Measurements from ENCODE around the gene HAGHL.
"Not testable (repeated sequence)": the region's sequence is repeated elsewhere in the genome, so short reads cannot be mapped to it uniquely, and the experiment has no call there.

Gene HAGHL

DNA sequence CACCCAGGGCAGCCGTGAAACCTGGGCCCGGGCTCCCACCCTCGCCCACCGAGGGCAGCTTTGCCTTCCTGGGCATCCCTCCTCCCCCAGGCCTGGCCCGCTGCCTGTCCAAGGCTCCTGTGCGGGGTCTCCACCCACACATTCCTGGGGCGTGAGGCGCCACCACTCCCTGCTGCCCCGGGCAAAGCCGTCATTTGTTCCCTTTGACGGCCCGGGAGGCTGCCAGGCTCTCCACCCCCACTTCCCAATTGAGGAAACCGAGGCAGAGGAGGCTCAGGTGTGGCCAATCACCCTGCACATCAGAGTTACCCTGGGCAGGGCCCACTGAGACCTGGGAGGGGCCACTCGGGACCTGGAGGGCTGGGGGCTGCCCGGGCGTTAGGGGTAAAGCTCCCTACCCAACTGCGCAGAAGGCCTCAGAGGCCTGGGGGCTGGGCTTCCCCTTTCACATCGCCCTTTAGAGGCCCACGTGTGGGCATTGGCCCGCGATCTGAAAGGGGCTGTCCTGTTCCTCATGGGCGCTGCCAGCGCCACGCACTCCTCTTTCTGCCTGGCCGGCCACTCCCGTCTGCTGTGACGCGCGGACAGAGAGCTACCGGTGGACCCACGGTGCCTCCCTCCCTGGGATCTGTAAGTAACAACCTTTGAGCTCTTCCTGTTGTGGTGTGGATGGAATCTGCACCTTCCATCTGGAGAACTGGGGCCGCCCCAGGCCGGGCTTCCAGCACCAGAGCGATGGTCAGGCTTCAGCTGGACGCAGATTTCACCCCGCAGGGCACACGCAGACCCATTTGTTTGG is 33.8 kb downstream of the HAGHL start, which contains the start of gene MSLN:
TSS of gene MSLN (plus strand) at position 190 of the 799 bp plus-strand sequence. CDS start 1,947 bp downstream, outside the sequence.
- DNase-seq = no peak

DNA sequence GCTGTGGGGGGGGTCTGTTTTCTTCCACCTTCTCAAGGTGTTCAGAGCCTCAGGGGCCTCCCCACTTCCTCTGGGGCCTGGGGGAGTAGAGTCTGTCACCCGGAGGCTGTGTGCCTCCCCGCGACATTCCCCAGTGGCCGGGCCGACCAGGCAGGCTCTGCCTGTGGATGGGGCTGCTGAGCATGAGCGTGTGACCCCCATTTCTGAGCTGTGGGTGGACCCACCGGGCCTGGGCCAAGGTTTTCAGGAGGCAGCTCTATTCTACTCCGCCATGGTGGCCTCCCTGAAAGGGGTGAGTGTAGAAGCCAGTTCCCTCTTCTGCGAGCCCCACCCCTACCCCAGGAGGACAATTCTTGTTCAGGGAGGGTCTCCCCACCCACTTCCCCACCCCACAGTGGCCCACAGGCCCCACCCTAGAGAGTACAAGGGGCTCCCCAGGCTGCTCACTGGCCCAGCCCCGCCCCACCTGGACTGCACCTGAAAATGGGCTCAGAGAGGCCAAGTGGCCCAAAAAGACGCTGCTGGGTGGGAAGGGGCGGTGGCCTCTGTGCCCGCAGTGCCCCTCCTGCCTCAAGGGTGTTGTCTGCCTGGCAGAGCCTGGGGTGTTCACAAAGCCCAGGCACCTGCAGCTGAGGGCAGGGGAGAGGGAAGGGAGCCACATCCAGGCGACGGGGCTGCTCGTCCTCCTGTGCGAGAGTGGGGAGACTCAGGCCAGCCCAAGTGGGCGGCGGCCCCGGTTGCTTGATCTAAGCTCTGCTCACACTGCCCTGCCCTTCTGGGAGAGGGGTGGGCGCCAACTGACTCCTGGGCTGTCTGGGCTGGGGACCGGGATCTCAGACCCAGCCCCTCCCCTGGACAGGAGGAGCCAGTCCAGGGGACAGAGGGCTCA is 35.0 kb downstream of the HAGHL start:
- DNase-seq = no peak

DNA sequence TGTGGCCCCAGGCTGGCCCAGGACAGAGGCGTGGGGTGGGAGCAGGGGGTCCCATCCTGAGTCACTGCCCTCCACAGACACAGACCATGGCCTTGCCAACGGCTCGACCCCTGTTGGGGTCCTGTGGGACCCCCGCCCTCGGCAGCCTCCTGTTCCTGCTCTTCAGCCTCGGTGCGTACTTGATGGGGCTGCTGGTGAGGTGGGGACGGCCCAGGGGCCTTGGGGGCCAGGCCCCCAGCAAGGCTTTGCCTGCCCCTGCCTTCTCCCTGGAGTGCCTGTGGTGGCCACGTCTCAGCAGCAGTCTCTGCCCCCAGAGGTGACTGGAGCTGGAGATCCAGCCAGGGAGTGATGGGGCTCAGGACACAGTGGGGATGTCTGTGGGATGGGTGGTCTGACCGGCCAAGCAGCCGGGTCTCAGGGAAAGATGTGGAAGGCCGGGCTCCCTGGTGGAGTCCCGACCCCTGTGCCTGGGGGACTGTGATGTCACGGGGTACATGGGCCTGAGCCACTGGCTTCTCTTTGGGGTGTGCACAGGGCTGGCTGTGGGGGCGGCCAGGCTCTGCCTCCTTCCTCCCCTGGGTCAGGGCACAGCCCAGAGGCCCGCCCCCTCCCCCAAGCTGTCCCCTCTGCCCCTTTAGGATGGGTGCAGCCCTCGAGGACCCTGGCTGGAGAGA is 35.8 kb downstream of the HAGHL start:
- DNase-seq = no peak

DNA sequence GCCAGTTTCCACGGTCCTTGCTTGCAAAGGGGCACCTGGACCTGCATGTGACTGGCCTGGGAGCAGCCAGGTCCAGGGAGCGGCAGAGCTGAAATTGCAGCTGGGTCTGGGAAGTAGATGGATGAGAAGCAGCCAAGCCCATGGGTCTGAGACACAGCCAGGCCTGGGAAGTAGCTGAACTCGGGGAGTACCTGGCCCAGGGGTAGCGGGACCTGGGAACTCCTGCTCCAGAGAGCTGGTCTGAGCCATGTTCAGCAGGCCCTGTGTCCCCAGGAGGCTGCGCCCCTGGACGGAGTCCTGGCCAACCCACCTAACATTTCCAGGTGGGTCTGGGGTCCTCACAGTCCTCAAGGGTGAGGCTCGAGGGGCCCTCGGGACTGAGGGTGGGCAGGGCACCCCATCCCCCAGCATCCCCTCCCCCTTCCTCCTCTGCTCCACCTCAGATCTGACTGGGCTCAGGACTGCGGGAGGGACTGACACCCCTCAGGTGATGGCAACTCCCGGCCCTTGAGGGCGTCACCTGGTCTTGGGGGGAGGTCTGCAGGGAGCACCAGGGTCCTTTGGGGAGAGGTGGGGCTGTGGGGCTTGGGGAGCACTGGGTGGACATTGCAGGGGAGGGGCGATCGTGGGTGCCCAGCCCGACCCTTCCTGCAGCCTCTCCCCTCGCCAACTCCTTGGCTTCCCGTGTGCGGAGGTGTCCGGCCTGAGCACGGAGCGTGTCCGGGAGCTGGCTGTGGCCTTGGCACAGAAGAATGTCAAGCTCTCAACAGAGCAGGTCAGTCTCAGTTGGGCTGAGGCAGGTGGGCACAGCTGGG is 36.7 kb downstream of the HAGHL start:
- DNase-seq = no peak

DNA sequence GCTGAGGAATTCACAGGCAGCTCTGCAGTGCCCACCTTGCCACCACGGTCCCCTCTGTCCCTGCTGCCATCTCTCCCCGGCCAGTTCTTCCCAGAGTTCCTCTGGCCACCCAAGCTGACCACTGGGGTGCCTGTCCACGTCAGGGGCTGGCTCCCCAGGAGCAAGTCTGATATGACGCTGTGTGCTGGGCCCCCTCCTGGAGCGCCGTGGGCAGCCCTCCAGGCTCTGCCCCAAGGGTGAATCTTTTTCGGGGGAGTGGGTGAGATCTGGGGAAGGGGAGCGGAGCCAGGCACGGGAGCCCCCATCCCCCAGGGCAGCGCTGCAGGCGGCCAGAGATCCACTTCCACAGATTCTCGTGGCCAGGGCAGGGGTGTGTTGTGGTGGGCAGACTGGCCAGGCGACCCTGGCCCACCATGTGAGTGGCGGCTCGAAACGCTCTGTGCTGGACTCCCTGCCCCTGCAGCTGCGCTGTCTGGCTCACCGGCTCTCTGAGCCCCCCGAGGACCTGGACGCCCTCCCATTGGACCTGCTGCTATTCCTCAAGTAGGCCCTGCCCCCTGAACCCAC is 37.4 kb downstream of the HAGHL start:
- DNase-seq = no peak

DNA sequence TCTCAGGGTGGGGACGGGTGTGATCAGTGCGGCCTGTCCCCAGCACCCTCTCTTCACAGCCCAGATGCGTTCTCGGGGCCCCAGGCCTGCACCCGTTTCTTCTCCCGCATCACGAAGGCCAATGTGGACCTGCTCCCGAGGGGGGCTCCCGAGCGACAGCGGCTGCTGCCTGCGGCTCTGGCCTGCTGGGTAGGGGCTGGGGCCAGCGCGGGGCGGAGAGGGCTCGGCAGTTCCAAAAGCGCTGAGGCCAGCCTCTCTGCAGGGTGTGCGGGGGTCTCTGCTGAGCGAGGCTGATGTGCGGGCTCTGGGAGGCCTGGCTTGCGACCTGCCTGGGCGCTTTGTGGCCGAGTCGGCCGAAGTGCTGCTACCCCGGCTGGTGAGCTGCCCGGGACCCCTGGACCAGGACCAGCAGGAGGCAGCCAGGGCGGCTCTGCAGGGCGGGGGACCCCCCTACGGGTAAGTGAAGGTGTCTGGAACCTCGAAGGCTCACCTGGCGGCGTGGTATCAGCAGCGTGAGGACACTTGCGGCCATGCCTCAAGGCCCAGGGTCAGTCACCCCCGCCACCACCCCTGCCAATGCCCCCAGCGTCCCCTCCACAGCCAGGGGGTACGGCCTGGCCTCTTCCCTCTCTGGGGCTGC is 38.1 kb downstream of the HAGHL start:
- DNase-seq = no peak

DNA sequence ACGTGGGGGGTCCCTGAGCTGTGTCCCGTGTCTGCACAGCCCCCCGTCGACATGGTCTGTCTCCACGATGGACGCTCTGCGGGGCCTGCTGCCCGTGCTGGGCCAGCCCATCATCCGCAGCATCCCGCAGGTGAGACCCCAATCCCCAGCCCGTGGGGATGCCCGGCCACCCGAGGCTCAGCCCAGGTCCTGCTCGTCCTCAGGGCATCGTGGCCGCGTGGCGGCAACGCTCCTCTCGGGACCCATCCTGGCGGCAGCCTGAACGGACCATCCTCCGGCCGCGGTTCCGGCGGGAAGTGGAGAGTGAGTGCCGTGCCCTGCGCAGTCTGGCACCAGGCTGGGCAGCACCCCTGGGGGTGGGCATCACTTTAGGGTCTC is 38.6 kb downstream of the HAGHL start:
- DNase-seq = no peak

DNA sequence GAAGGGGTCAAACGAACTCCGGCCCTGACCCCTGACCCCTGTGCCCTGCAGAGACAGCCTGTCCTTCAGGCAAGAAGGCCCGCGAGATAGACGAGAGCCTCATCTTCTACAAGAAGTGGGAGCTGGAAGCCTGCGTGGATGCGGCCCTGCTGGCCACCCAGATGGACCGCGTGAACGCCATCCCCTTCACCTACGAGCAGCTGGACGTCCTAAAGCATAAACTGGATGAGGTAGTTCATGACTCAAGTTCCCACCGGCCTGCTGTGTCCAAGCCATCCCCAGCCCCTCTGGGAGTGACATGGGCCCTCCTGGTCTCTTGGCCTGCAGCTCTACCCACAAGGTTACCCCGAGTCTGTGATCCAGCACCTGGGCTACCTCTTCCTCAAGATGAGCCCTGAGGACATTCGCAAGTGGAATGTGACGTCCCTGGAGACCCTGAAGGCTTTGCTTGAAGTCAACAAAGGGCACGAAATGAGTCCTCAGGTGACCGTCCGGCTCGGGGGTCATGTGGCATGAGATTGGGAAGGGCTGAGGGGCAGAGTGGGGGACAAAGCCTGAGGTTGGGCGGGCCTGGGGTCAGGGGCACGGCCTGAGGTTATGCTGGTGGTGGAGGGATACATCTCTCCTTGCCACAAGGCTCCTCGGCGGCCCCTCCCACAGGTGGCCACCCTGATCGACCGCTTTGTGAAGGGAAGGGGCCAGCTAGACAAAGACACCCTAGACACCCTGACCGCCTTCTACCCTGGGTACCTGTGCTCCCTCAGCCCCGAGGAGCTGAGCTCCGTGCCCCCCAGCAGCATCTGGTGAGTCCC is 39.3 kb downstream of the HAGHL start:
- DNase-seq = no peak

DNA sequence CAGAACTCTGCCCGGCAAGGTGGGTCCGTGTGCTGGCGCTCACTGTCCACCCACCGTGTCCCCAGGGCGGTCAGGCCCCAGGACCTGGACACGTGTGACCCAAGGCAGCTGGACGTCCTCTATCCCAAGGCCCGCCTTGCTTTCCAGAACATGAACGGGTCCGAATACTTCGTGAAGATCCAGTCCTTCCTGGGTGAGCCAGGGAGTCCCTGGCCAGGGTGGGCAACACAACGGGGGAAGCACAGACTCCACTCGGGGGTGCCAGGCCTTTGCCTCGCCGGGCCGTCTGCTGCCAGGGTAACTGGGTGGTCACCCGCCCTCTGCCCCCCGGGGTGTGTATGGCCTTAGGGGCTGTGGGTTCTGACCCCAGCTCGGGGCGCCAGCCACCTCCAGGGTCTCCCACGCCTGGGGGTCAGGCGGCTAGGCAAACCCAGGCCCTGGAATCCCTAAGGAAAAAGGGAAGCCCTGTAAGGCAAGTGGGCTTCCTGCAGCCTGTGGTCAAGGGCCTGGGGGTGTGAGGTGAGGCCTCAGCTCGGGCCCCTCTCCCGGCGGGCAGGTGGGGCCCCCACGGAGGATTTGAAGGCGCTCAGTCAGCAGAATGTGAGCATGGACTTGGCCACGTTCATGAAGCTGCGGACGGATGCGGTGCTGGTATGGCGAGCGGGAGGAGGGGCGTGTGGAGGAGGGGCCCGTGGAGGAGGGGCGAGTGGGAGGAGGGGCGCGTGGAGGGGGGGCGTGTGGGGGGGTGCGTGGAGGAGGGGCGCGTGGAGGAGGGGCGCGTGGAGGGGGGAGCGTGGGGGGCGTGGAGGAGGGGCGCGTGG is 40.1 kb downstream of the HAGHL start:
- no peak for DNase-seq

DNA sequence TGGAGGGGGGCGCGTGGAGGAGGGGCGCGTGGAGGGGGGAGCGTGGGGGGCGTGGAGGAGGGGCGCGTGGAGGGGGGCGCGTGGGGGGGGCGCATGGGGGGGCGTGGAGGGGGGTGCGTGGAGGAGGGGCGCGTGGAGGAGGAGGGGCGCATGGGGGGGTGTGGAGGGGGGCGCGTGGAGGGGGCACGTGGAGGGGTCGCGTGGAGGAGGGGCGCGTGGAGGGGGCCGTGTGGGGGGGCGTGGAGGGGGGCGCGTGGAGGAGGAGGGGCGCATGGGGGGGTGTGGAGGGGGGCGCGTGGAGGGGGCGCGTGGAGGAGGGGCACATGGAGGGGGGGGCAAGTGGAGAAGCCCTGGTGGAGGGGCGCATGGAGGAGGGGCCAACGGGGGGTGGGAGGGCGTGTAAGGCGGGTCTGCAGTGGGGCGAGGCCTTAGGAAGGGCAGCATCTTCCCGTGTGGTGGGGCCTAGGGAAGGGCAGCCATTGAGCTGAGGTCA is 40.9 kb downstream of the HAGHL start:
- DNase-seq = no peak

DNA sequence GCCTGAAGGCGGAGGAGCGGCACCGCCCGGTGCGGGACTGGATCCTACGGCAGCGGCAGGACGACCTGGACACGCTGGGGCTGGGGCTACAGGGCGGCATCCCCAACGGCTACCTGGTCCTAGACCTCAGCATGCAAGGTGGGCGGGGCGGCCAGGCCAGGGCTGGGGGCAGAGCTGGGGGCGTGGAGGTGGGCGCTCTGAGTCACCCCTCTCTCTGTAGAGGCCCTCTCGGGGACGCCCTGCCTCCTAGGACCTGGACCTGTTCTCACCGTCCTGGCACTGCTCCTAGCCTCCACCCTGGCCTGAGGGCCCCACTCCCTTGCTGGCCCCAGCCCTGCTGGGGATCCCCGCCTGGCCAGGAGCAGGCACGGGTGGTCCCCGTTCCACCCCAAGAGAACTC is 41.5 kb downstream of the HAGHL start:
- no peak for DNase-seq

DNA sequence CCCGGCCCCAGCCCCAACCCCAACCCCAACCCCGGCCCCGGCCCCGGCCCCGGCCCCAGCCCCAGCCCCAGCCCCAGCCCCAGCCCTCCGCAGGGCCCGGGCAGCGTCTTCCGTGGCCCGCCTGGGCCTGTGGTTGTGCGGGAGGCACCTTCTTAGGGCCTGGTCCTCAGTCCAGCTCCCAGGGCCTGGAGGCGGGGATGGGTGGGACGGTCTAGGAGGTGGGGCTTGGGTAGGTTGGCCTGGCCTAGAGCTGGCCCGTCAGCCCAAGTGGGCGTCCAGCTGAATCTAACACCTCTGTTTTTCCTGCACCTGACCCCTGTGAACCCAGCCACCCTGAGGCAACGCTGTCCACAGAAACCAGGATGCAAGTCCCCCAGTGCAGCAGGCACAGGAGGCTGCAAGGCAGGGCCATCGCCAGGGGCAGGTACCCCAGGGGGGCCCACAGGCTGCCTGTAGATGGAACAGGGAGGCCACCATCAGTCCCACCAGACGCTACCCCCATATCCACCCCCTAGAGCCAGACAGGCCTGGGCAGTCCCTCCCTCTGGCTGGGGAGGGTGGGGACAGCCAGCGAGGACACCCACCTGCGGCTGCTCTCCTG is 42.4 kb downstream of the HAGHL start:
- DNase-seq = no peak

DNA sequence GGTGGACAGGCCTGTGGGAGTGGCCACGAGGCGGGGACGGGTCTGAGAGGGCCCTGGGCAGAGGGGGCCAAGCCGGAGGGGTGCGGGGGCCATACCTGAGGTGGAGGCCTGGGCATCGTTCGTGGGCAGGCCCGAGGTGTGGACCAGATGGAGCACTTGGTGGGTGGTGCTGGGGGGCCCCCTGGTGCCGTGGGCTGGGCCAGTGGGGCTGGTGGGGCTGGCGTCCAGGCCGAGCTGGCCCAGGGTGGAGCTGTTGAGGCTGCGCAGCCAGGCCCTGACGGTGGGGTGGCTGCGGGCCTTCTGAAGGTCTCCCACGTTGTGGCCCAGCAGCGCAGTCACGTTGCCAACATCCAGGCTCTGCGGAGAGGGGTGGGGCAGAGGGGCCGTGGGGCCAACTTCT is 43.0 kb downstream of the HAGHL start:
- no peak for DNase-seq

DNA sequence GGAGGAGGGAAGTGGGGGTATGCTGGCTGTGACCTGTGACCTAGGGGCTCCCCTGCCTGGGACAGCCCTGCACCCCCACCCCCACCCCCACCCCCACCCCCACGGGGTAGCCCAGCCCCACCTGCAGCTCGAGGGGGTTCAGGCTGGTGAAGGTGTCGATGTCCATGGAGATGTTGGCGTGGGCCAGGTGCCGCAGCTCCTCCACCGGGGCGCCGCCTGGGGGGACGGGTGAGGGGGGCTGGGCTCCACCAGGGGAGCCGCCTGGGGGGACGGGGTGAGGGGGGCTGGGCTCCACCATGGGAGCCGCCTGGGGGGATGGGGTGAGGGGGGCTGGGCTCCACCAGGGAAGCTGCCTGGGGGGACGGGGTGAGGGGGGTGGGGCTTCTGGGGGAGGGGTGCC is 43.5 kb downstream of the HAGHL start:
- DNase-seq = no peak

DNA sequence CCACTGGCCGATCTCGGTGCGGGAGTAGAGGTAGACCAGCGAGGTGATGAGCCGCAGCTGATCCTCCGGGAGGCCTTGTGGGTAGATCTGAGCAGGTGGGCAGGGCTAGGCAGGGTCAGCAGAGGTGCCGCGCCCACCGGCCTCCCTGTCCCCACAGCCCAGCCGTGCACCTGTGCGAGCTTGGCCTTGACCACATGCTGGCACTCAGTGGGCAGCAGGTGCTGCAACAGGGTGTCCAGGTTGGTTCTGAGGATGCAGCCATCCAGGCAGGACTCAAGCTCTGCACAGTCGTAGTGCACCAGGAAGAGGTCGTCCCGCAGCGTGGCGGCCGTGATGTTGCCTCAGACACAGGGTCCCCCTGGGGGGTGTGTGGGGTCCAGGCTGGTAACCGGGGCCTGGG is 46.1 kb downstream of the HAGHL start:
- DNase-seq = no peak

DNA sequence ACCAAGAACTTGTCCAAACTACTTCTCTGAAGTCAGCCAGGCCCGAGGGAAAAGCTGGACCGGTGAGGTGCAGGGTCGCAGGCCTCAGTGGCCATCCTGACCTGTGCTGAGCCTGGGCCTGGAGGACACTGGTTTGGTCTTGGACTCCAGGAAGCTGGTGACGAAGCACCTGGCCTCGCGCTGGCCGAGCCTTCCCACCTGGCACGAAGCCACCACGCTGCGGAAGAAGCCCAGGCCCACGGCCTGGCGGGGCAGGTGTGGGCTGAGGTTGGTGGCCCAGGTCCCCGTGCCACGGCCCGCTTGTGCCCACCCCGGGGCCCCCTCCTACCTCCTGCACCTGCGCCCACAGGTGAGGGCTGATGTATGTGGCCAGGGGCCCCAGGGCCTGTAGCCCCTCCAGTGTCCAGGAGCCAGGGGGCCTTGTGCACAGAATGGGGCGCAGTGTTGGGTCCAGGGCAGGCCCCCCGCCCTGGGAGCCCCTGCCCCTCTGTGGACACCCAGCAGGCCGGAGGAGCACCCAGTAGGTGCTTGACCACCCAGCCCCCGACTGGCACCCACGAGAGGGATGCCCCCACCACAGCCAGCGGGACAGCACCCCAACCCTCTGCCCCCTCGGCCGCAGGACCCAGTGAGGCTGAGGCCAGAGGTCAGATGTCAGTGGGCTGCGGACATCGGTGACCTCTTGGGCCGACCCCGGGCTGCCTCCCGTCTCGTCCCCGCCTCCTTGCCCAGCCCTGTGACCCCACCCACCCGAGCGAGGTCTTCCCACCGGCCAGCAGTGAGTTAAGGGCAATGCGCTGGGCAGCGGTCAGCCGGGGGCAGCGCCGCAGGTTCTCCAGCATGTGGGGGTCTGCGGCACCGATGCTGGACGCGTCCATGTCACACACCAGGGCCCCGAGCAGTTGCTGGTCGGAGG is 47.4 kb downstream of the HAGHL start:
- DNase-seq = no peak

DNA sequence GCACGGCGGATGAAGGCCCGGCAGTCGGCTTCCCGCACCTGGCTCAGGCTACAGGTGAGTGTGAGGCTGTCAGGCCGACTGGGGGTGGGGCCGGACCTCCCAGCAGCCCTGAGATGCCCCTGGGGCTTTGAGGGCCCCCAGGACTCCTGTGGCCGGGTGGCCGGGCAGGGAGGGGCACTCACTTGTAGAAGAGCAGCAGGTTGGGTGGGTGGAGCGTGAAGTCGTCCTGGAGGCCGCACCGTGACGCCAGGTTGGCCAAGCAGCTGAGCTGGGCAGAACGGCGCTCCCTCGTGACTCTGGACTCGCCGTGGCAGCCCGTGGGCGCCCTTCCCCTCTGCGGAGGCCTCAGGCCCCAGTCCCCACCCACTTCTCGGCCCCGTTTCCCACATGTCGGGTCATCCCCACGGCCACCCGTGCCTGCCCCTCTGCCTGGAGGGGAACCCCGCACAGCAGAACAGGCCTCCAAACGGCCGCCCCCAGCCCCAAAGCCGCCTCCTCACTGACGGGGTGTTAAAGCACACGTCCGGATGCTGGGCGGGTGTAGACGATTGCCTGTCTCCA is 48.4 kb downstream of the HAGHL start:
- DNase-seq = no peak

DNA sequence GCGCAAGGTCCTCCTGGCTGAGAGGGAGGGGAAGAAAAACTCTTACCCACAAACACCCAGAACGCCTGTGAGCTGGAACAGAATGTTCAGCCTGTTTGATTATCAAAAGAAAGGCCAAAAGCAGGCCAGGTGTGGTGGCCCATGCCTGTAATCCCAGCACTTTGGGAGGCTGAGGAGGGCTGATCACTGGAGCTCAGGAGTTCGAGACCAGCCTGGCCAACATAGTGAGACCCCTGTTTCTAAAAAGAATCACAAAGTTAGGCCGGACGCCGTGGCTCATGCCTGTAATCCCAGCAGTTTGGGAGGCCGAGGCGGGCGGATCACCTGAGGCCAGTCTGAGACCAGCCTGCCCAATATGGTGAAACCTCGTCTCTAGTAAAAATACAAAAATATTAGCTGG is 49.4 kb downstream of the HAGHL start:
- DNase-seq = not testable (repeated sequence)
